T-helper 1 cell treated with Interleukin-12 subunit alpha and Interleukin-12 subunit beta and Interleukin-4 antibody, amounts not matched to agents 30 μg/mL and 1 μg/mL, for 36 hours (primary cell): Measurements from ENCODE around the gene RASAL3.
"Not testable (repeated sequence)": the region's sequence is repeated elsewhere in the genome, so short reads cannot be mapped to it uniquely, and the experiment has no call there.

ENCODE experiments used
- H3K27ac Mint-ChIP-seq: one replicate; pipeline ENCODE4 v1.8.0; 2021; ENCODE audit warnings: mild to moderate bottlenecking, mixed read lengths
- H3K27me3 Mint-ChIP-seq: one replicate; pipeline ENCODE4 v1.8.0; 2021; ENCODE audit warnings: low read depth, mixed read lengths
- H3K36me3 Mint-ChIP-seq: one replicate; pipeline ENCODE4 v1.8.0; 2021; ENCODE audit warnings: low read depth, mixed read lengths
- H3K4me1 Mint-ChIP-seq: one replicate; pipeline ENCODE4 v1.8.0; 2021; ENCODE audit warnings: low read depth, mixed read lengths
- H3K4me3 Mint-ChIP-seq: one replicate; pipeline ENCODE4 v1.8.0; 2021; ENCODE audit warnings: mild to moderate bottlenecking, moderate library complexity, mixed read lengths
- H3K9me3 Mint-ChIP-seq: one replicate; pipeline ENCODE4 v1.8.0; 2021; ENCODE audit warnings: mixed read lengths

Gene RASAL3

GRCh38 chr19:15485768-15486167 is 21.4 kb upstream of the RASAL3 start:
- not testable (repeated sequence) for H3K36me3 Mint-ChIP-seq, H3K4me3 Mint-ChIP-seq, H3K27me3 Mint-ChIP-seq, H3K9me3 Mint-ChIP-seq, H3K27ac Mint-ChIP-seq
- H3K4me1 Mint-ChIP-seq: peaks cover 11% of the 10 kb centered on the region

GRCh38 chr19:15480996-15481395 is 16.7 kb upstream of the RASAL3 start:
- not testable (repeated sequence) for H3K27ac Mint-ChIP-seq, H3K36me3 Mint-ChIP-seq, H3K4me3 Mint-ChIP-seq, H3K27me3 Mint-ChIP-seq, H3K9me3 Mint-ChIP-seq
- peaks cover 18% of the 10 kb centered on the region for H3K4me1 Mint-ChIP-seq

- no peak within 1 kb of the TSS for H3K4me3 Mint-ChIP-seq
- H3K9me3 Mint-ChIP-seq: no peaks in the 10 kb centered on the region
- H3K27ac Mint-ChIP-seq: peak within 1 kb of the TSS; percentile 41
- H3K27me3 Mint-ChIP-seq: no peaks in the 10 kb centered on the region
- H3K36me3 Mint-ChIP-seq: peaks cover 3% of the 10 kb centered on the region
- H3K4me1 Mint-ChIP-seq: peaks cover 20% of the 10 kb centered on the region
These were observed 15.3 kb upstream of the RASAL3 start, which contains the start of gene PGLYRP2 for GRCh38 chr19:15479391-15480345. PGLYRP2 (minus strand) TSS chr19:15479501; CDS start chr19:15479371, 130 bp downstream.

DNA sequence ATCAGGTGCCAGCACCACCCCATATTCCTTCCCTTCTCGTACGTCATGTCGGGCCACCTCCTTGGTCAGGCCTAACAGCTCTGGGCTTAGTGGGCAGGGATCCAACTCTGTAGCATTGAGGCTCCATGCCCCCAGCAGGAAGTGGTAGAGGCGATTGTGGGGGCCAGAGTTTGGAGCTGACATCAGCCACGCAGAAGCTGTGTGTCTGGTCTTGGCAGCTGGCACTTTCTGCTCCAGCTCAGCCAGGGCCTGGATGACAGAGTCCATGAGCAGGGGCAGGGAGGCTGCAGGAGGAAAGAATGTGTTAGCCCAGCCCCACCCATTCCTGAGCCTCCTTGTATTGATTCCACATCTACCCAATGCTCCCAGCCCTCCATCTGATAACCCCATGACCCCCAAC is 12.0 kb upstream of the RASAL3 start:
- H3K27ac Mint-ChIP-seq: no peak overlapping the region

DNA sequence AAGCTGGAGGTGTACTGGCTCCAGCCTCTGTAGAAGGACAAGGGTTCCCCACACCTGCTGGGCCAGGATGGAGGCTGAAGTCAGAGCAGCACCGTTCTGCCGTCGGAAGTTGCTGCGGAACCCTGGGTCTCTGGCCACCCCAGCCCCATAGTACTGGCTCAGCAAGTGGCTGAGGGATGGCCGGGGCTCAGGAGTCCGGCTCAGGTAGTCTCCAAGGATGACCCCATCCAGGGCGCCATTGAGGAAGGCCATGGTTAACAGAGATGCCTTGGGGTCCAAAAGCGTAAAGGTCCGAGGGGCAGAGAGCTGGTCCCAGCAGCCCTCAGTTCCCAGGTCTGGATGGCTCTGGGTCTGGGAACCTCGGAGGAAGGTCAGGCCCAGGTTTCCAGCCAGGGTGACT is 11.3 kb upstream of the RASAL3 start:
- H3K4me3 Mint-ChIP-seq: no peak overlapping the region
- H3K4me1 Mint-ChIP-seq: peaks cover 11% of the 10 kb centered on the region
- H3K27ac Mint-ChIP-seq: no peak overlapping the region

More for the DNA sequence above, 12.0 kb upstream of the RASAL3 start:
- H3K27me3 Mint-ChIP-seq: peaks cover 4% of the 10 kb centered on the region
- H3K4me3 Mint-ChIP-seq: no peak overlapping the region
- H3K9me3 Mint-ChIP-seq: no peaks in the 10 kb centered on the region
- H3K4me1 Mint-ChIP-seq: peaks cover 11% of the 10 kb centered on the region
- H3K36me3 Mint-ChIP-seq: peaks cover 3% of the 10 kb centered on the region

GRCh38 chr19:15475169-15475568 is 10.8 kb upstream of the RASAL3 start:
- H3K4me1 Mint-ChIP-seq: peaks cover 11% of the 10 kb centered on the region
- no peak overlapping the region for H3K27ac Mint-ChIP-seq
- no peak overlapping the region for H3K4me3 Mint-ChIP-seq
- peaks cover 4% of the 10 kb centered on the region for H3K27me3 Mint-ChIP-seq
- H3K36me3 Mint-ChIP-seq: peaks cover 3% of the 10 kb centered on the region
- H3K9me3 Mint-ChIP-seq: no peaks in the 10 kb centered on the region

More for the DNA sequence above, 11.3 kb upstream of the RASAL3 start:
- H3K36me3 Mint-ChIP-seq: peaks cover 3% of the 10 kb centered on the region
- peaks cover 4% of the 10 kb centered on the region for H3K27me3 Mint-ChIP-seq
- H3K9me3 Mint-ChIP-seq: no peaks in the 10 kb centered on the region

GRCh38 chr19:15473821-15474220 is 9.5 kb upstream of the RASAL3 start:
- not testable (repeated sequence) for H3K4me3 Mint-ChIP-seq, H3K9me3 Mint-ChIP-seq, H3K27ac Mint-ChIP-seq
- H3K36me3 Mint-ChIP-seq: peaks cover 10% of the 10 kb centered on the region
- H3K27me3 Mint-ChIP-seq: peaks cover 13% of the 10 kb centered on the region
- peaks cover 18% of the 10 kb centered on the region for H3K4me1 Mint-ChIP-seq

DNA sequence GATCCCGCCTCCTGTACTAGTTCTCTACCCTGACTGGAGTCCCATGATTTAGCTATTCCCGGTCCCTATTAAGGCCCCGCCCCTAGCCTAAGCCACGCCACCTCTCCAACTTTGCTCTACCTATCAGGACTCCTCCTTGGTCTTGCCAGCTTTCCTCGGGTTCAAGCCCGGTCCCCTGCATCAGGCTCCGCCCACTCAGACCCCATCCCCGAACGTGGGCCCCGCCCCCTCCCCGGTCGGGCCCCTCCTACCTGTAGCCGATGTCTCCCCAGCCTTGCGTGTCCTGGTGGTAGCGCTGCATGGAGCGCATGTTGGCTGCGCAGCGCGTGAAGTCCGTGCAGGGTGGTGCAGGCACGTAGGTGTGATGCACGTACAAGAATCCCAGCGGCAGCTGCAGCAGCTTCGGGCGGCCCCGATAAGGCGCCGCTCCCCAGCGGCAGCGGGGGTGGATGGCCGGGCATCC is 7.3 kb upstream of the RASAL3 start:
- Mint-ChIP-seq H3K36me3 (peaks cover 19% of the 10 kb centered on the region), H3K4me3 (no peak overlapping the region), H3K9me3 (peaks cover 5% of the 10 kb centered on the region), H3K4me1 (peaks cover 34% of the 10 kb centered on the region), H3K27ac (no peak overlapping the region), H3K27me3 (peaks cover 17% of the 10 kb centered on the region)

- Mint-ChIP-seq H3K27ac (peak overlapping the region; percentile 75), H3K27me3 (peaks cover 17% of the 10 kb centered on the region), H3K4me1 (peaks cover 40% of the 10 kb centered on the region), H3K4me3 (peak overlapping the region; percentile 78), H3K36me3 (peaks cover 23% of the 10 kb centered on the region), H3K9me3 (peaks cover 5% of the 10 kb centered on the region)
These were observed 5.4 kb upstream of the RASAL3 start for GRCh38 chr19:15469513-15470297.

DNA sequence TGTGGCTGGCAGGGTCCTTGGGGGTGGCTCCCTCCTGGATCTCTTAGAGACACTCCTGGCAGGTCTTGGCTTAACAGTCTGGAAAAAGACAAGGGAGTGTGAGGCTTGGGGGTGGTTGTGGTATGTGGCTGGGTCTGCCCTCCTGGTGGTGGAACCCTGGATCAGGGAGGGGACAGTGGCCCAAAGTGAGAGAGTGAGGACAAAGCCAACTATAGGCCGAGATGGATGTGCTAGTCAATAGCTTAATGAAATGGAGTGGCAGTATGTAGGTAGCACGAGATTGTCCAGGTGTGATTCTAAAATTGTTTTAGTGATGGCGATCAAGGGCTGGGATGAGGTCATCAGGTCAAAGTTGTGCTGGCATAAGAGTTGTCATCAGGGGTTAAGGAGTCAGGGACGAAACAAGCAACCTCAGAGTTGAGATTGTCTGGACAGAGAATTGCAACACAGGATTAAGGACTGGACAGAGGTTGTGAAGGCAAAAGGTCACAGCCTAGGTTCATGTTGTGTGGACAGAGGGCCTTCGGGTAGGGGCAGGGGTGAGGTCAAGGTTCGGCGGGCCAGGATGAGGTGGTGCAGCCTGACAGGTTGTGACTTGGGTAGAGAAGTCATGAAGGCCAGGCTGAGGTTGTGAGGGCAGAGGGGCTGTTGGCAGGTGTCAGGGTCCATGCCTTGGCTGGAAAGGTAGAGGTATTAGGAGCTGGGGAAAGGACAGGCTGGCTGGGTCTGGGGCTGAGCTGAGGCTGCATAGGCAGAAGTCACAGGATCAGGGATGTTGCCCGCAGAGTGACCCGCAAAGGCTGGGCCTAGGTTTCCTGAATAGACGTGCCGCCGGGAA is 4.5 kb upstream of the RASAL3 start:
- Mint-ChIP-seq H3K36me3 (peaks cover 24% of the 10 kb centered on the region), H3K4me3 (peak overlapping the region; percentile 78), H3K27ac (peak overlapping the region; percentile 75), H3K4me1 (peaks cover 43% of the 10 kb centered on the region), H3K9me3 (peaks cover 5% of the 10 kb centered on the region), H3K27me3 (peaks cover 17% of the 10 kb centered on the region)

- Mint-ChIP-seq H3K9me3 (peaks cover 5% of the 10 kb centered on the region), H3K4me1 (peaks cover 41% of the 10 kb centered on the region), H3K4me3 (peak overlapping the region; percentile 62), H3K27ac (peak overlapping the region; percentile 75), H3K27me3 (peaks cover 15% of the 10 kb centered on the region), H3K36me3 (peaks cover 33% of the 10 kb centered on the region)
These were observed 3.4 kb upstream of the RASAL3 start for GRCh38 chr19:15467734-15468214.

DNA sequence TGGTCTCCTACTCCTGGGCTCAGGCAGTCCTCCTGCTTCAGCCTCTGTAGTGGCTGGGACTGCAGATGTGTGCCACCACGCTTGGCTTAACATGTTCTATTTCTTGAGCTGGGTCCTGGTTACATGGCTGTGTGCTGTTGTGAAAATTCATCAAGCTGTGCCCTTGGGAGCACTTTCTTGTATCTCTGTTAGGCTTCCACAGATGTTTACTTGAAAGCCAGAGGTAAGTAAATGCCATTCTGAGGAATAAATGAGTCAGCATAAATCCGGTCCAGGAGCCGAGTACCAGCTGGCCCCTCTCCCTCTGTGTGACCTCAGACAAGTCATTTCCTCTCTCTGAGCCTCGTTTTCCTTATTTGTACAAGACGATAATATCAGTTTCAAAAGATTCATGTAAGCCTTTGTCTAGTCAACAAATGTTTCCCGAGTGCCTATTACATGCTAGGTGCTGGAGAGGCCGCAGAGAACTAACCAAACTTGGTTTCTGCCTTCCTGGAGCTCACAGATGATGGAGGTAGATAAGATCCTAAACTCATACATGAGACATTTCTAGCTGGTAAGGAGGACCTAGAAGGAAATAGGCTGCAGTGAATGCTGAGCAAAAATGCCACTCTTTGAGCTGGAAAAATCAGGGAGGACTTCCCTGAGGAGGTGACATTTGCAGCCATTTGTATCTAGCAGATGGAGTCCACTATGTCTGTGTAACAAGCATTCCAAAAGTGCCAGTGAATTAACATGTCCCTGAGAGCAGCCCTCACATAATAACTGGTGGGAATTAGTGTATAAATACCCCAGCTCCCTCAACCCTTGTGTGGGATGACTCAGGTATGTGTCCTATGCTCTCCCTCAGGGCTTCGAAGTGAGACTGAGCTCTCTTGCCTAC is 2.7 kb upstream of the RASAL3 start:
- H3K4me1 Mint-ChIP-seq: peaks cover 45% of the 10 kb centered on the region
- peak overlapping the region; percentile 96 for H3K27ac Mint-ChIP-seq
- H3K4me3 Mint-ChIP-seq: peak overlapping the region; percentile 76
- H3K9me3 Mint-ChIP-seq: peaks cover 5% of the 10 kb centered on the region
- H3K27me3 Mint-ChIP-seq: peaks cover 13% of the 10 kb centered on the region
- H3K36me3 Mint-ChIP-seq: peaks cover 37% of the 10 kb centered on the region

- peaks cover 49% of the 10 kb centered on the region for H3K36me3 Mint-ChIP-seq
- H3K9me3 Mint-ChIP-seq: peaks cover 5% of the 10 kb centered on the region
- H3K4me1 Mint-ChIP-seq: peaks cover 44% of the 10 kb centered on the region
- H3K27ac Mint-ChIP-seq: peak overlapping the region; percentile 91
- H3K27me3 Mint-ChIP-seq: peaks cover 5% of the 10 kb centered on the region
- H3K4me3 Mint-ChIP-seq: peak overlapping the region; percentile 91
These were observed 428 bp downstream of the RASAL3 start for GRCh38 chr19:15463861-15464371.
